CD4-positive, alpha-beta T cell treated with Interferon alpha-2 for 1 hour (primary cell): ENCODE measurements around the gene CPVL.
"Not testable (repeated sequence)": the region's sequence is repeated elsewhere in the genome, so short reads cannot be mapped to it uniquely, and the experiment has no call there.

ENCODE experiments used
- DNase-seq, 2 donors: peaks; one replicate each; pipeline ENCODE4 v3.0.0-alpha.2; 2020 to 2022

The CPVL gene

GRCh38 chr7:29116361-29117200, 29.8 kb downstream of the CPVL start:
- no peak for DNase-seq

DNA sequence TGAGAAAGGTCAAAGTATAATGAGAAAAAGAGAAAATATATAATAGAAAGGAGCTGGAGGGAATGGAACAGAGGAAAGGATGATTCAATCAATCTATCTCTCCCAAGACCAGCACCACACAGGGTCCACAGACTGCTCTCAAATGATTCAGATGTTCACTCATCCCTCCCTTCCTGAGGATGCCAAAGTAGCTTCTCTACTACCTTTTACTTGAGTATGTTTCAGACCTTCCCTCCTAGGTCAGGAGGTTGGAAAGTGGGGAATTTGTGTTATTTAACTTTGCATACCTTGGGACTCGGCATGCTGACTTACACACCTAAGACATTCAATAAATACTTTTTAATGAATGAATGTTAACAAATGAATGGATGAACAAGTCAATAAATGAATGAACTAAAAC, 30.6 kb downstream of the CPVL start:
- DNase-seq = no peak

DNA sequence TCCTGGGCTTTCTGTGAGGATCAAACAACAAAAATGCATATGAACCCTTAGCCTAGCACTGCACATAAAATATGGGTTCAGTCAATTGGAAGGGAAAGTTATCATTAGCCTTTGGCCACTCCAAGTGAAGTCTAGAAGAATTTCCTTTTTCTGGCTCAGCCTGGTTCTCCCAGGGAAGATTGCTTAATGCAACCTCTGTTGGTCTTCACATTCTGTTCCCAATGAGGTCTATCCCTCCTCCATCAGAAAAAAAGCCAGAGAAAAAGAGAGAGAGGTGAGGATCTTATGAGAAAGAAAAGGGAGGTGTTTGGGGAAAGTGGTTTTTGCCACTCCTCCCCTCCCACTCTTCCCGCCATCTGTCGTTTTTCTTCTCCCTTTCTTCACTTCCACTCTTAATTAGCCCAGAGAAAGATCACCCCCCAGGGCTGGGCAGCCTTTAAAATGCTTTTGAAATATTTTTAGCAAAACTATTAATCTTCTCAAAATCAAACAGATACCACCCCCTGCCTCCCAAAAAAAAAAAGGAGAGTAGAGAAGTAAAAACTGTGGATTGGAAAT, 31.1 kb downstream of the CPVL start:
- no peak for DNase-seq

- DNase-seq = not testable (repeated sequence)
These were observed 32.1 kb downstream of the CPVL start for GRCh38 chr7:29114266-29114665.

DNA sequence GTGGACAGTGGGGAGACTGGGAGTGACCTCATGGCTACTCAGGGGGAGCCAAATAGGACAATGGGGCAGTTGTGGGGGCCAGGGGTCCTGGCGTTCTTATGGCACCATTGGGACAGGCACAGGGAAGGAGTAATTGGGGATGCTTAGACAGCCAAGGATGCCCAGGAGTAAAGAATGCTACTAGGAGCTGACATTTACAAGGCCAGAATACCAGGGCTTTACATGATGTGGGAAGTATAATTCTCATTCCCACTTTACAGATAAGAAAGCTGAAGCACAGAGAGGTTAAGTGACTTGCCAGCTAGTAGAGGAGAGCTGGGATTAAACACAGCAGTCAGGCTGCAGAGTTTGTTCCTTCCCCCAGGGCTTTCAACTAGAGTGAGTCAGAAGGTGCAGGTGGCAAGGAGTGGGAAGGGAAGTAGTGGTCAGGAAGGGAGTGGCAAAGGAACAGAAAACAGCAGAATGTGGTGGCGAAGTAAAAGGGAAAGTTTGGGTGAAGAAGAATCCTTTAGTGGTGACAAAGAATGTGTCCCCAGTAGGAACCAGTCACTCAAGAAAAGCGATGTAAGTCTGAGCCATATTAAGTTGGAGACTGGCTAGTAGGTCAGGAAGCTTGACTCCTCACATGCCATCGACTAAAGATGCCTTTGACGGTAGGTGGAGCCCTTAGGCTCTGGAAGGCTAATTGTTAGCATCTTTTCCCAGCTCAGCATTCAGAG, 32.8 kb downstream of the CPVL start:
- DNase-seq = peak in 1 of 2 donors; percentile 10

- no peak for DNase-seq
These were observed 33.6 kb downstream of the CPVL start for GRCh38 chr7:29112721-29113120.

GRCh38 chr7:29109899-29110298, 36.4 kb downstream of the CPVL start:
- no peak for DNase-seq

GRCh38 chr7:29109358-29109757, 37.0 kb downstream of the CPVL start:
- DNase-seq = no peak

DNA sequence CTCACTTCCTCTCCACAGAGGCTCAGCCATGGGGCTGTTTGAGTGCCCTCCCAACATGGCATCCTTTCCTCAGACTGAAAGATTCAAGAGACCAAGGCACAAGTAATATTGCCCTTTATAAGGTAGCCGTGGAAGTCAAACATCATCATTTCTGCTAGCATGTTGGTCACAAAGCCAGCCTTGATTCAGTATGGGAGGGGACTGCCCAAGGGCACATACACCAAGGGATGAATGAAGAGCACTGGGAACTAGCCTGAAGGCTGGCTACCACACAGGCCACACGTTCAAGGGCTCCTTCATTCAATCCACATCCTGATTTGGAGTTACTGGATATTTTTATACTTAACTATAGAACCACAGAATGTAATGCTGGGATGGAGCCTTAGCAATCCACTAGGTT, 39.3 kb downstream of the CPVL start:
- no peak for DNase-seq

GRCh38 chr7:29106669-29106988, 39.7 kb downstream of the CPVL start:
- no peak for DNase-seq

DNA sequence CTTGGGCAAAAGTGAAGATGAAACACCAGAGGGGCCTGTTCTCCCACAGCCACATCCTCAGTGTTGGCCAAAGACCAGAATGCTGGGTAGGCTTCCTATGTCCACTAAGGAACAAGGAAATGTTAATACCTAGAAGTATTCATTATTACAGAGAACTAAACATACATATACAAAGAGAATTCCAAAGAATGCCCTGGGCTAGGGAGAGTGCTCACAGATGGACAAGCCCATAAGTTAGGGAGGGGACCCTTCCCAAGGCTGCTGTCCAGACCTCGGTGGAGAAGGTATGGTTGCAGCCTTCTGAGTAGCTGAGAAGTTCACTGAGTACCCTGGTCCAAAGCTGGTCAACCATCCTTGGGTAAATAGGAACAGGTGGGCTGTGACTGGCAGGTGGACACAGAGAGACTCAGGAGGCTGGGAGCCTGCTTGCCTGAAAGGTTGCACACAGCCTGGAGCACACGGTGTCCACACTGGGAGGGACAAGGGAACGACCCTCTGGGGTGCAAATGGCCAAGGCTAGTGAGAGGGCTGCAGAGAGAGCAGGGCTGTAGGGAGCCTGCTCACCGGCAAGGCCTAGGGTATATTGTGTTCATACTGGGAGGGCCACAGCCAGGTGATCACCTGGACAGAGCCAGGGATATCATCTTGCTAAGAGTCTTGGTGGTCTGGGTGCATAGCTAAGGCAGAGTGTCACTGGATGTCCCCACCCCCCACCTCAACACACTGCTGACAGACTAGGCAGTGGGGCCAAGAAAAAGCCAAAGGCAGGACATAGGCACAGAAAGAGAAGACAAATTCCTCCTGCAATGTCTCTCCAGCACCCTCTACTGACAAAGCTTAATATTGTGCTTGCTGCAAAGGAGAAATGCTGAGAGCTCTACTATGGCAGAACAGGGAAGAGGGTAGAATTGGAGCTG, 40.3 kb downstream of the CPVL start:
- DNase-seq = peak; percentile 15 to 57

GRCh38 chr7:29105191-29105590, 41.1 kb downstream of the CPVL start:
- no peak for DNase-seq

- peak; percentile 32 to 52 for DNase-seq
These were observed 43.7 kb downstream of the CPVL start for GRCh38 chr7:29102558-29103151.

GRCh38 chr7:29100924-29101323, 45.4 kb downstream of the CPVL start:
- no peak for DNase-seq

GRCh38 chr7:29099896-29100847, 46.2 kb downstream of the CPVL start:
- no peak for DNase-seq

DNA sequence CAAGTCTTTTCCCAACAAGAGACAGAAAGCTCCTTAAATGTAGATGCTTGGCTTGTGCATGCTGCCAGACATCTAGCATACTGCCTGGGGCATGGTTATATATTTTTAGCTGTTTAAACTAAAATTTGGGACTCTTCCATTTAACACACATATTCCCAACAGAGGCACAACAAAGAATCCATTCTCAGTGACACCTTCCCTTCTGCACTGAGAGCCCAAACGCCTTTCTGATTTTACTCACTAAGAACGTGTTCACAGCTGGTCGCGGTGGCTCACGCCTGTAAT, 49.9 kb downstream of the CPVL start:
- no peak for DNase-seq

DNA sequence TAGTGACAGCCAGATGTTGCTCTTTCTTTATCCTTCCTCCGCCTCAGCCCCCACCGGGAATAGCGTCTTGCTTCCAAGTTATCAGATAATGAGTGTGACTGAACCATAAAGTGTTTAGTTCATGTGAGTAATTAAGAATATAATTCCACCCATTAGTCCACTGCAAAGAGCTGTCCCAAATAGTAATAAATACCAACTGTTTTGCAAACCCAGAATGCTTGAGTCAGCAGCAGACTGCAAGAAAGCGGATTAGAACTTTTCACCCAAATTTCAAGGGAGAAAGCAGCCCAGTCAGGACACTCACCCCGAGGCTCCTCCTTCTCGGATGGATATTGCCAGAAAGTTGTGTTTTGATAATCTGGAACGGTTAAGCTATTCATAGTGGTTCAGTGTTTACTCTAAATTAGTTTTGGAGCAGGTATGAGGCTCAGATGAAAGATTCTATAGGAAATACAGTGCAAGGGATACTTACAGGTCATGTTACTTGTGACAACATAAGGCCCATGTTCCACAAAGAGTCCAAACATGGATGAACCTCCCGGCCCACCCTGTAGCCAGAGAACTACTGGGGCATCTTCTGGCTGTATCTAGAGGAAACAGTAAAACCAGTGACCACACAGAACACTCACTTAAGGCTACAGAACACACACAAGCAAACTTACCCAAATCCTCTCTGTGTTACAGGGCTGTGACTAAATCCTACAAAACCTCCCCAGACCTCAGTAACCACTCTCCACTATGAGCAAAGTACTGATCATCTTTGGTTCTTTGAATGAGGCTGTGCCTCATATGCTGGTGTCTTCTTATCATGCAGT, 50.5 kb downstream of the CPVL start:
- no peak for DNase-seq

DNA sequence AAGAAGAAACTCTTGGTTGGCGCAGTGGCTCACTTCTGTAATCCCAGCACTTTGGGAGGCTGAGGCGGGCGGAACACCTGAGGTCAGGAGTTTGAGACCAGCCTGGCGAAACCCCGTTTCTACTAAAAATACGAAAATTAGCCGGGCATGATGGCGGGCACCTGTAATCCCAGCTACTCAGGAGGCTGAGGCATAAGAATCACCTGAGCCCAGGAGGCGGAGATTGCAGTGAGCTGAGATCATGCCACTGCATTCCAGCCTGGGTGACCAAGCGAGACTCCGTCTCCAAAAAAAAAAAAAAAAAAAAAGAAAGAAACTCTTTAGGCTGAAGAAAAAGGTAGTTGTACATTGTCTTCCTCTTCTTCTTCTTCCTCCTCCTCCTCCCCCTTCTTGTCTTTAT, 53.2 kb downstream of the CPVL start:
- DNase-seq = not testable (repeated sequence)

DNA sequence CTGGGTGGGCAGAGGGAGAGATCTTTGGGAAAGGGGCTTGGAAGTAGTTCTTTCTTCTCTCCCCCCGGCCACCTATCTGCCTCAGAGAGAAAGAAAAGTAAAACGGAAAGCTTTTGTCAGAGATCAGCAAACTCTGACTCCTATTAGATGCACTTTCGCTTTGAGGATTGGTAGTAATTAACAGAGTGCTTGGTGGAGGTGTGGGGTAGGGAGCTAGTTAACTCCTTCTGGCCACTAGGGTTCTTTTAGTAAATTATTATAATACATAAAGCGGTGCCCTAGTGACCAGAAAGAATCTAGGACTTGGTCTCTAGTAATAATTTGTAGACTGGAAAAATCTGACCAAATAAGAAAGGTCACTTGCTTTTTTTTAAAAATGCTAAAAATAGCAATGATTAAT, 54.6 kb downstream of the CPVL start:
- peak in 1 of 2 donors; percentile 66 for DNase-seq

DNA sequence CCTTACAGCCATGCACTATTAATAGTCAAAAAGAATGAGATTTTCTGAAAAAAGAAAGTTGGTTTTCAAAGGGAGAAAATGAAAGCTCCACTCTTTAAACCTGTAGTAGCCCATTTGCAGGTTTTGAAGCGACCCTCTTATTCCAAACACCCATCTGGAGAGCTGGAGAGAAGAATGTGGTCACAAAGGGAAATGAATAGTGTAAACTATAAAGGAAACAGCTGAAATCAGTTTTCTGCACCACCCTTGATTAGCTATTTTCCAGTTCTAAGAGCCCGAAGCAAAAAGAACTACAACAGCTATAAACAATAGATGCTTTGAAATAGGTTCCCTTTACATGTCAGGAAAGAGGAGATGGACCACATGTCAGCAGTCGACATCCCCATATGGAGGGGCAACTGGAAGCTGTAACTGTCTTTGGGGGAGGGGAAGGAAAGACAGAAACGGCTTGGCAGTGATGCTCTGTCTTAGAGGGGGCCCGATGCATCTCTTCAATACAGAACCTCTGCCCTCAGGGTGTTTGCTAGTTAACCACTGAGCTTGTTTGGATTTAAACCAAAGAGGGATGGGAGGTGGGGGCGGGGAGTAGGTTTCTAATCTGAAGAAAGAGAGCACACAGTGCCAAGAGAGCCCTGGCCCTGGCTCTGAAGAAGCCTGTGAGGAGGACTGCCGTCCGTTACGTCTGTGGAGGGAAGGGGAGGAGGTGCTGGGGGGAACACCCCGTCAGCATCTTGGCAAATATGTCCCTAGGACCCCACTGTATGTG, 55.3 kb downstream of the CPVL start:
- DNase-seq = peak in 1 of 2 donors; percentile 3
